ENCODE data around the gene DCTN1.

DNA sequence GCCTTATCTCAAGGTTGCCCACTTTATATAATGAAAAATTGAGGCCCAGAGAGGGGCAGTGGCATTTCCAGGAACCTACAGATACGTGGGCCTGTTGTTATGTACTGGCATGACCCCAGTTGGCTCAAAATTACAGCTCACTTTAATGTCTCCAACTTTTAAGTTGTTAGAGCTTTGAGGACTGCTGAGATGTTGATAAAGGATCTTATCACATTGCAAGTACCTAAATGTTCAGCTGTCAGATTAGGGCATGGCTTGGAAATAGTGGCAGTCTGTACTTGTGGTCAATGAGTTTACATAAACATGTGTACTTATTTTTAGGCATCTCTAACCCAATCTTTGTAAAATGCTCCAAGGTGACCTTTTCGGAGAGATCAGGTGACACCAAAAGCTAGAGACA is 51.5 kb downstream of the DCTN1 start:
- TF ChIP-seq CTCF (conservative IDR thresholded peaks at IDR 0.05; ENCODE audit: low read length) (no peak), EZH2phosphoT487 (IDR thresholded peaks at IDR 0.05; ENCODE audit: borderline replicate concordance) (no peak)

All from Loucy (cell line).